ENCODE results near the gene ICA1.
A peak's percentile ranks its signal among the peaks of the same experiment; 100 is the strongest.

ICA1 gene

DNA sequence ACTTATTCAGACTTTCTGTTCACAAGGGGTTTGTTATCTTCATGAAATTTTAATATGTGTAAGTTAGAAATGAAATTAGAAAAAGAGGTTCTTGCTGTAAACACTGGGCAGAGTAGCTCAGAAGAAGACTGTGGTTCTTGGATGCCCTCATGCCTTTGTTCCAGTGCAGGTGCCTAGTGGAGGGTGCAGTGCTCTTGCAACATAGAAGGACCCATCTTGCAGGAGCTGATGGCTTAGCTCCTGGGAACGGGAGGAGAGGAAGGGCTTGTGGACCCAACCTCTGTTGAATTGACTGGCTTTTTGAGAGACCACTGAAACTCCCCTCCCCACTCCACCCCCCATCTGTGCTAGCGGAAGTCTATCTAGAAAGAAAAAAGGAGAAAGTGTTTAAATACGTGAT, 176.5 kb downstream of the ICA1 start:
- no peak for DNase-seq (ENCODE audit: low read depth)
- TF ChIP-seq, protein P1, sequence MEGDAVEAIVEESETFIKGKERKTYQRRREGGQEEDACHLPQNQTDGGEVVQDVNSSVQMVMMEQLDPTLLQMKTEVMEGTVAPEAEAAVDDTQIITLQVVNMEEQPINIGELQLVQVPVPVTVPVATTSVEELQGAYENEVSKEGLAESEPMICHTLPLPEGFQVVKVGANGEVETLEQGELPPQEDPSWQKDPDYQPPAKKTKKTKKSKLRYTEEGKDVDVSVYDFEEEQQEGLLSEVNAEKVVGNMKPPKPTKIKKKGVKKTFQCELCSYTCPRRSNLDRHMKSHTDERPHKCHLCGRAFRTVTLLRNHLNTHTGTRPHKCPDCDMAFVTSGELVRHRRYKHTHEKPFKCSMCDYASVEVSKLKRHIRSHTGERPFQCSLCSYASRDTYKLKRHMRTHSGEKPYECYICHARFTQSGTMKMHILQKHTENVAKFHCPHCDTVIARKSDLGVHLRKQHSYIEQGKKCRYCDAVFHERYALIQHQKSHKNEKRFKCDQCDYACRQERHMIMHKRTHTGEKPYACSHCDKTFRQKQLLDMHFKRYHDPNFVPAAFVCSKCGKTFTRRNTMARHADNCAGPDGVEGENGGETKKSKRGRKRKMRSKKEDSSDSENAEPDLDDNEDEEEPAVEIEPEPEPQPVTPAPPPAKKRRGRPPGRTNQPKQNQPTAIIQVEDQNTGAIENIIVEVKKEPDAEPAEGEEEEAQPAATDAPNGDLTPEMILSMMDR (conservative IDR thresholded peaks at IDR 0.05; ENCODE audit: low read length) = no peak
- H3K4me3 ChIP-seq (ENCODE audit: low read length) = no peak overlapping the region

DNA sequence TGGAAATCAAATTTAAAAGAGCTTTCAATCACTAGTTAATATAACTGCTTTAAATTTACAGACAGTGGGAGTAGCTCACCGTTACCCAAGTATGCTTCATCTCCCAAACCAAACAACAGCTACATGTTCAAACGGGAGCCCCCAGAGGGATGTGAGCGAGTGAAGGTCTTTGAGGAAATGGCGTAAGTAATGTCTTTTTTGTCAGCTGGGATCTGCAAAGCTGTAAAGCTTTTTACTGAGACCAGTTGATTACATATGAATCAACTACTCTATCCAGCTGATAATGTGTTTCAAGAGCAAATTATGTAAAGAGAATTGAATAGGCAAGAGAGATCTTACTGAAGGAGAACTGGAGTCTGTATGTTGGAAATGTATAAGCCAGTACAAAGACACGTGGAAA, 177.1 kb downstream of the ICA1 start:
- no peak overlapping the region for H3K4me3 ChIP-seq (ENCODE audit: low read length)
- no peak for DNase-seq (ENCODE audit: low read depth)
- TF ChIP-seq, protein P1 (conservative IDR thresholded peaks at IDR 0.05; ENCODE audit: low read length) = no peak

DNA sequence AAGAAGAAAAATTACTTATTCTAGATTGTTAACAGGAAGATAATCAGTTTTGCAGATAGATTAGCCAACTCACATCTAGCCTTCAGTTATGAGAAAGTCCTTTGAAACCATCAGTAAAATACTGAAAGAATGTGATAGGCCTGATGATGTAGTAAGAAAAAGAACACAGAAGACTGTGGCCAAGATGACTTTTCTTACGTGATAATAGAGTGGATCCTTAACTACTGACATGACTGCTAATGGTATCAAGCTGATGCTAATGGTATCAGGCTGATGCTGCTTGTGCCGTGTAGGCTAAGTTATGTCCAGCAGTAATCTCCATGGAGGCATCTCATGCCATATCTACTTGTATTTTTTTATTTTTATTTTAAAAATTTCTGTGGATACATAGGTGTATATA, 179.2 kb downstream of the ICA1 start:
- TF ChIP-seq, protein P1 (conservative IDR thresholded peaks at IDR 0.05; ENCODE audit: low read length) = no peak
- no peak for DNase-seq (ENCODE audit: low read depth)
- no peak overlapping the region for H3K4me3 ChIP-seq (ENCODE audit: low read length)

DNA sequence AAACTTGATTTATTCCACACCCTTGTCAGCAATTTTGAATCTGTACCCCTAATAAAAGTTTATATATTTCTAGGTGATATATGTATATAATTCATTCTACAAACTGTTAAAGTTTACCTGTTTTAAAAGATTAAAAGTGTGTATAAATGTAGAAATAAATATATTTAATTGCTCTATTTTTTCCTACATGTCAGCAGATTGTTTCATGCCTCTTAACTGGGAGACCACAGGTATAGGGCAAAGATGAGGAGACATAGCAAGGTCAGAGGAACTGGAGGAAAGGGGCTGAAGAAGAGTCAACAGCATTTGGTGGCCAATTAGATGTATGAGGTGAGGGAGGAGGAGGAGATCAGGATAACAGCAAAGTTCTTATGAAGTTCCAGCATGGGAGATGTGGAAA, 183.5 kb downstream of the ICA1 start:
- TF ChIP-seq, protein P1 (conservative IDR thresholded peaks at IDR 0.05; ENCODE audit: low read length) = no peak
- no peak overlapping the region for H3K4me3 ChIP-seq (ENCODE audit: low read length)
- DNase-seq (ENCODE audit: low read depth) = no peak

DNA sequence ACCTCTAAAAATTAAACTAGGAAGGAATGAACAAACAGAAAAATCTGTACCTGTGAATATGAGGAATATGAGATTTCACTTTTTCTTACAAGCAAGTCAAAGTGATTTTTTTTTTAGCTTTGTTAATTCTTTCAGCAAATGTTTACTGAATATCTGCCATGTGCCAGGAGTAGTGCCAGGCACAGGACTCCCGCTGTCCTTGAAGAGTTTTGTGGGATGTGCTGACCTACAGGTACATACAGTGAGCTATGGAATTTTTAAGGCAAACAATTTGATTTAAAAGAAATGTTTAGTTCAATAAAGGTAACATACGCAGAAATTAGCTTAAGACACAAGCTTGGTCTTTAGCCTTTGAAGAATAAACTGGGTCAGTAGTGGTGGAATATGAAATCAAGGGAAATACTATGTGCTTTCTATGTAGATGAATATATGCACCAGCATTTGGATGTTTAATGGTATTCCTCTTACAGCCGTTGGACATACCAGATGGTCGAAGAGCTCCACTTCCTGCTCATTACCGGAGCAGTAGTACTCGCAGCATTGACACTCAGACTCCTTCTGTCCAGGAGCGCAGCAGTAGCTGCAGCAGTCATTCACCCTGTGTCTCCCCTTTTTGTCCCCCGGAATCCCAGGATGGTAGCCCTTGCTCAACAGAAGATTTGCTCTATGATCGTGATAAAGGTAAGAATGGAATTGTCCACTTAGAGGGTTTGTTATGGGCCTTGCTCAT, 191.4 kb downstream of the ICA1 start:
- DNase-seq (ENCODE audit: low read depth) = no peak
- H3K4me3 ChIP-seq (ENCODE audit: low read length) = no peak overlapping the region
- TF ChIP-seq, protein P1 (conservative IDR thresholded peaks at IDR 0.05; ENCODE audit: low read length) = no peak

DNA sequence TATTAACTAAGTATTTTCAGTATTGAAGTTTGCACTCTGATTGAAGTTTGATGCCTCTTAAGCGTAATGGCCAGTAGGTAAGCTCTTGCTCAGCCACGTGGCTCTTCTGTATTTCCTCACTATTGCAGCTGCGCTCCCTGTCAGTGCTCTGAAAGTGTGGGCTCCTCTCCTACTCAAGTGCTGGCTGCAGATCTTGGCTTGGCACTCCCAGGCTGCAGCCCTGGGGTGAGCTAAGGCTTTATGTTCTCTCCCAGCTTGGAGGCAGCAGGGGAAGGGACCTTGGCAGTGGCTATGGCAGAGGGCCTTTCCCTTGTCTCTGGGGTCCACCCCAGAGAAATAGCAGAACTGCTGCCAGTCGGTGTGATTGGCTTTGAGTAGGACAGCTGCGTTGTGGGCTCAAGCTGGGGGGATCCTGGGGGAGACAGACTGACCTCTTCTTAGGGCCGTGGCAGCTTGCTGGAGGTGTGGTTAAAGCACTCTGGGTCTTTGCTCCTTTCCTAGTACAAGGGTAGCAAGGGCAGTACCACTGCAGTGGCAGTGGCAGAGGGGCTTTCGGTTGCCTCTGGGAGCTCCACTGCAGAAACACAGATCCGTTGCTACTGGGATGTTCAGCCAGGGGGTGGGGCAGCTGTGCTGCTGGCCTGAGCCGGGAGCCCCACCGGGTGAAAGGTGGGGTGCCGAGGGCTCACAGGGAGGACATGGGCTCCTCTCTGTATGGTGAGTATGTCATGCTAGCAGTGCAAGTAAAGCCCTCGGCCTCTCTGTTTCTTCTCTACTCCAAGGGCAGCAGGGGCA, 192.9 kb downstream of the ICA1 start:
- no peak for DNase-seq (ENCODE audit: low read depth)
- TF ChIP-seq, protein P1 (conservative IDR thresholded peaks at IDR 0.05; ENCODE audit: low read length) = no peak
- no peak overlapping the region for H3K4me3 ChIP-seq (ENCODE audit: low read length)

DNA sequence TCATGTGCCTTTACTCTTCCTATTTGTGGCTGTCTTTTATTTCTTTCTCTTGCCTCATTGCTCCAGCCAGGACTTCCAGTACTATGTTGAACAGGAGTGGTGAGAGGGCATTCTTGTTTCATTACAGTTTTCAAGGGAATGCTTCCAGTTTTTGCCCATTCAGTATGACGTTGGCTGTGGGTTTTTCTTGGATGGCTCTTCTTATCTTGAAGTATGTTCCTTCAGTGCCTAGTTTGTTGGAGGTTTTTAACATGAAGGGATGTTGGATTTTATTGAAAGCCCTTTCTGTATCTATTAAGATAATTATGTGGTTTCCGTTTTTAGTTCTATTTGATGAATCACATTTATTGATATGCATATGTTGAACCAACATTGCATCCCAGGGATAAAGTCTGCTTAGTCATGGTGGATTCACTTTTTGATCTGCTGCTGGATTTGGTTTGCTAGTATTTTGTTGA, 196.6 kb downstream of the ICA1 start:
- no peak overlapping the region for H3K4me3 ChIP-seq (ENCODE audit: low read length)
- DNase-seq (ENCODE audit: low read depth) = peak; percentile 81

More for the DNA sequence above, 196.6 kb downstream of the ICA1 start:
- TF ChIP-seq, protein P1 (conservative IDR thresholded peaks at IDR 0.05; ENCODE audit: low read length) = no peak
